ENCODE data around the gene CDKAL1. TPM values are rescaled to one million over a fixed set of nuclear protein-coding genes. Genes with fewer than 3 reads are reported as not detected.
"Not testable (repeated sequence)": the region's sequence is repeated elsewhere in the genome, so short reads cannot be mapped to it uniquely, and the experiment has no call there.

Gene CDKAL1
- total RNA-seq, 1 experiment from 2014 or later: 22.3 TPM

DNA sequence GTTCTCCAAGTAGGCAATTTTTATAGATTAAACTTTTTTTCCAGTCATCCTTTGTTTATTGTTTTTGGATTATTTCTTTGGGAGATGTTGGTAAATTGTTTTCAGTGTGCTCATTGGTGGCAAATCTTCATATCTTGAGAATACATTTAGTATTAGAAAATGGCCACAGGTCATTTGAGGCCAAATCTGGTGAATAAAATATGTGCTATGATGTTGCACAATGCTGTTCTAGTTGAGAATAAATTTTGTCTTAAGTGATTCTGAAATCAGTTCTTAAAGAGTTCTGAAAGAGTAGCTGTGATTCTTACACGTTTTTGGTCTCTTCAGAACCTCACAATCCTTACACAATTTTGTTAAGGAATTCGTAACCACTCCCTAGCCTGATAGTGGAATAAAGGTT is 20.1 kb downstream of the CDKAL1 start:
- no peak for DNase-seq (ENCODE audit: low read depth)

GRCh38 chr6:20554817-20555216 is 20.6 kb downstream of the CDKAL1 start:
- DNase-seq (ENCODE audit: low read depth): no peak

DNA sequence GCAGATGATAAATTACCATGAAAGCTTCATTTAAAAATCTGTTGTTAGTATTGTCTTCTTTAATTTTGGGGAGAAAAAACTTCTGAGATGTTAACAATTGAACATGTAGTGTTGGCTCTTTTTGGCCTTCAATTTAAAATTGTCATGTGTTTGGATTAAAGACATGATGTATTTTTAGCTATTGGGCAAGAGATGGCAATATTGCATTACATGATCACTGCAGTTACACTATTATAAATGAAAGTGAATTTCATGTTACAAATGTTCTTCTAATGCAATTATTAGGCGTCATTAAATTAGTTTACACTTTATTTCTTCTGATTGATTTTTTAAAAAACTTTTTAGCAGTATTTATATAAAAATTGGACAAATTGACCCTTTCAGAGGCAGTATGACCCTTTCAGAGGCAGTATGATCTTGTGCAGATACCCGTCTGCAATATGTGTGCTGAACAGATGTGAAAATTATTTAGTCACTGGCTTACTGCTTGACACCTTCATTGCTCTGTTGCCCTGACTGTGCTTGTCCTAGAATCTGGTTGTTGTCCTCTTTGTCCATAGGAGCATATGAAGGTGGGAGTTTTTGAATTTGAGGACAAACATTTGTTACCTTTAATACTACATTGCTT is 25.8 kb downstream of the CDKAL1 start:
- DNase-seq (ENCODE audit: low read depth): no peak

DNA sequence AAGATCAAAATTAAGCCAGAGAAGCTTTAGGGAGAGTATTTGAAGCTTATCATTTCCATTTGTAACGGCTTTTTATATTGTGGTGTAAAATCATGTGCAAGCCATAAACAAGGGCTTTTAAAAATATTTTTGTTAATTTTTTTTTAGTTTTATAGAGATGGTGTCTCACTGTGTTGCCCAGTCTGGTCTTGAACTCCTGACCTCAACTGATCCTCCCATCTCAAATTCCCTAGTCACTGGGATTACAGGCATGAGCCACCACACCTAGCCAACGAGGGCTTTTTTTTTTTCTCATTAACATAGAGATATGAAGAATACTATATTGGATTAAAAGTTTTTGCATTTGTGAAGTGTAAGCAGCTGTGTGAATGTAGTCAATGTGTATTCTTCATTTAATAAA is 29.1 kb downstream of the CDKAL1 start:
- no peak for DNase-seq (ENCODE audit: low read depth)

- peak; percentile 25 for DNase-seq (ENCODE audit: low read depth)
Observed at GRCh38 chr6:20564269-20564668, 30.0 kb downstream of the CDKAL1 start.

- DNase-seq (ENCODE audit: low read depth): peak; percentile 7
Observed at GRCh38 chr6:20564777-20565176, 30.5 kb downstream of the CDKAL1 start.

GRCh38 chr6:20565342-20565741 is 31.1 kb downstream of the CDKAL1 start:
- no peak for DNase-seq (ENCODE audit: low read depth)

DNA sequence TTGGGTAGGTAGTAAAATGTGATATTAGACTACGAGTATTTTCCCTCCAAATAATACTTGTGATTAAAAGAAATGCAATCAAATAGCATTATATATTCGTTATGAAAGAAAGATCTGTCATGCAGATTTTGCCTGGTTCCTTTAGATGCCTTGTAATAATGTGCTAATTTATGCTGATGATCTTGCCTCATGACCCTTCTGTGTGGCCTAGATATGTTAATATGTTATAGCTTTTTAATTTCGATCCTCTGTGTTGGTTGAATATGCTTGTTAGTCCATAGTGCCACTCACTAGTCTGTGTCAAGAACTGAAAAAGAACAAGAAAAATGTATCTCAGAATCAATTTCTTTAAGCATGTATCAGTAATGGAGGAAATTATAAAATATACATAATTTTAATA is 31.9 kb downstream of the CDKAL1 start:
- DNase-seq (ENCODE audit: low read depth): no peak

- peak; percentile 49 for DNase-seq (ENCODE audit: low read depth)
Observed at GRCh38 chr6:20569000-20569610, 34.8 kb downstream of the CDKAL1 start.

GRCh38 chr6:20571261-20571660 is 37.0 kb downstream of the CDKAL1 start:
- DNase-seq (ENCODE audit: low read depth): no peak

DNA sequence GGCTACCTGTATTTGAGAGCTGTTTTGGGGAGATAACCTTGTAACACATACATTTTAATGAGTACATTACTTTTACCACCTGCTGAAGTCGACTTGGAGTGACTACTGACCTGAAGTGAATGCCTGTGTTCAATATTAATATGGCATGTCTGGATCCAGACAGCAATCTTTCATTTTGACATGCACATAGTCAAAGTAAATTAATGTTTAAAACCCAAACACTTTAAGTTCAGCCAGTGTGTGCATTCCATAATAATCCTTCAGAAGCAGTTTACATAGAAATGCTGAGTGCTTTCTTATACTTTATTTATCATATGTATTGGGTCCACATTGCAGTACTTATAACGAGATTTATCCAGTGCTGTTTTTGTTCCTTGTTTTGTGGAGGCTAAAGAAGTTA is 38.0 kb downstream of the CDKAL1 start:
- DNase-seq (ENCODE audit: low read depth): no peak

DNA sequence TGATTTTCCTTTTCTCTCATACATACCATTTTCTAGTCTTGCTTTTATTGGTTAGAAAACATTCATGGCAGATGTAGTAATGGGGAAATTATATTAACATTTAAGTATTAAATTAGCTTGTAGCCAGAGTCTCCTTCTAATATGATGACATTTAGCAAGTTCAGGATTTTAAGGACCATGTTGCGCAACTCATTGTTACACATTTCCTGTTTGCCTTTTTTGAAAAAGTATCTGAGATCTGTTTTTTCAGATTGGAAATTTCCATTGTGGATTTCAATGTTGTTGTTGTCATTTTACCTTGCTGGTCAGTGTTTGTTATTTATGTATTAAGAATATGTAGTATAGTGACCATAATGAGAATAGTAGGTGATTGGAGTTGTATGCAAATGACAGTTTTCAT is 38.7 kb downstream of the CDKAL1 start:
- DNase-seq (ENCODE audit: low read depth): peak; percentile 47

- DNase-seq (ENCODE audit: low read depth): no peak
Observed at GRCh38 chr6:20574355-20574754, 40.1 kb downstream of the CDKAL1 start.

- no peak for DNase-seq (ENCODE audit: low read depth)
Observed at GRCh38 chr6:20575125-20575524, 40.9 kb downstream of the CDKAL1 start.

GRCh38 chr6:20575704-20576451 is 41.6 kb downstream of the CDKAL1 start:
- DNase-seq (ENCODE audit: low read depth): no peak

DNA sequence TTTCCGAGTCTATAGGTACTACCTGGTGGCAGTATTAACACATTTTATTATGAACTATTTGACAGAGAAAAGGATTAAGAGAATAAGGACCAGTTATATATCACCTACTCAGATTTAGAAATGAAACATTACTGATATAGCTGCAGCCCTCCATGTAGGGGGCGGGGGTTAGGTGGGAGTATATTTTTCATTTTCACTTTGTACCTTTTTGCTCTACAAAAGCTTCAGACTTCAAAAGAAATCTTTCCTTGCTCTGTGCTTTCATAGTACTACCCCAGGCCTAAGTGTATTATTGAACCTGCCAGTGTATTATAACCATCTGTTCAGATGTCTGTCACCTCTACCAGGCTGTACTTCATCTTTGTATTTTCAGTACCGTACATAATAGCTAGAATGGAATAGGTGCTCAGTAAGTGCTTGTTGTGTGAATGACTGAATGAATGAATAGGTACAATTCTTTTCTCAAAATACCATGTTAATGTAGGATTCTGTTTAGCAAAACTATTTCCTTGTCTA is 43.0 kb downstream of the CDKAL1 start:
- DNase-seq (ENCODE audit: low read depth): no peak

DNA sequence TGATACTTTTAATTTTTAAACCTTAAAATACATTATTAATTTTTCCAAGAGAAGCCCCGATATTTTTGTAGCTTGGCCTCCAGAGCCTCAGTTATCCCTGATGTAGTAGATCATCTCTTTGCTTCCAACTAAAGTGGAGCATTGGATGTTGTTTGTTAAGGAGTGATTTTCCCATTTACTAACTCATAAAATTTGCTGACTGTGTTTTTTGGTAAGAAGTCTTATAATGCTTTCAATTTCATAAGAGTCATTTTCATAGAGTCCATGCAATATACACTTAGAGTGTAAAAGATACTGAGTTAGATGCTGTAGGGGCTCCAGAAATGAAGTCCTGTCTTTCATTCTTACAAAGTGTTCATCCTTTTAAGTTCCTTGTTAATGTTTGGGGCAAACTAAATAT is 46.8 kb downstream of the CDKAL1 start:
- no peak for DNase-seq (ENCODE audit: low read depth)

- DNase-seq (ENCODE audit: low read depth): no peak
Observed at GRCh38 chr6:20582586-20583443, 48.6 kb downstream of the CDKAL1 start.

- no peak for DNase-seq (ENCODE audit: low read depth)
Observed at GRCh38 chr6:20583444-20583800, 49.2 kb downstream of the CDKAL1 start.

GRCh38 chr6:20584100-20584731 is 50.0 kb downstream of the CDKAL1 start:
- DNase-seq (ENCODE audit: low read depth): no peak

DNA sequence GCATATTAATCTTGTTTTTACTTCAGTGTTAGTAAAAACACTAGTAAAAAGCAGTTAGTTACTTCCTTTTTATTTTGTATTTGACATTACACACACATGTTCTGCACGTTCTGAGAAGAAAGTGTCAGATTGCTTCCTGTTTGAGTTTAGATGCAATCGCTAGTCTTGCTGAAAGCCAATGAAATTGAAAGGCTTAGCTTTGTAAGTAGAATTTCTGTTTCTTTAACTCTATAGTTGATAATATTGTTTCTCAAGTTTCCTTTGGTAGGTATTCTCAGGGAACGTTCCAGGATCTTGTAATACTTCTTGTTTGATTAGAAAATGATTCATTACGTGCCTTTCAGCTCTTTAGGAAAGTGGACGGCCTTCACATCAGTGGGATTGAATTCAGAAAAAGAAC is 55.0 kb downstream of the CDKAL1 start:
- no peak for DNase-seq (ENCODE audit: low read depth)

DNA sequence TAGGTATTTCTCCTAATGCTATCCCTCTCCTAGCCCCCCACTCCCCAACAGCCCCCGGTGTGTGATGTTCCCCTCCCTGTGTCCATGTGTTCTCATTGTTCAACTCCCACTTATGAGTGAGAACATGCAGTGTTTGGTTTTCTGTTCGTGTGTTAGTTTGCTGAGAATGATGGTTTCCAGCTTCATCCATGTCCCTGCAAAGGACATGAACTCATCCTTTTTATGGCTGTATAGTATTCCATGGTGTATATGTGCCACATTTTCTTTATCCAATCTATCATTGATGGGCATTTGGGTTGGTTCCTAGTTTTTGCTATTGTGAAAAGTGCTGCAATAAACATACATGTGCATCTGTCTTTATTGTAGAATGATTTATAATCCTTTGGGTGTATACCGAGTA is 56.2 kb downstream of the CDKAL1 start:
- DNase-seq (ENCODE audit: low read depth): not testable (repeated sequence)

All from RPMI7951 (cell line).